Fibroblast of mammary gland (primary cell): ENCODE results near the gene ANO10.

Experiments used
- DNase-seq: peaks from one replicate; pipeline ENCODE4 v3.0.0-alpha.2; 2010; ENCODE audit warnings: low read depth
- H3K4me3 ChIP-seq: 2 replicates; pipeline ENCODE4 v1.5.1; 2011; ENCODE audit warnings: low read depth, mild to moderate bottlenecking, low read length, moderate library complexity; ENCODE audit not compliant: control insufficient read depth
- TF ChIP-seq, protein P1 (sequence below): conservative IDR thresholded peaks from 2 replicates; pipeline ENCODE4 v1.5.1; 2011; ENCODE audit warnings: low read depth, low read length, inconsistent platforms; ENCODE audit not compliant: control insufficient read depth, insufficient read depth

ANO10 gene

GRCh38 chr3:43540624-43541023, 81.2 kb downstream of the ANO10 start:
- H3K4me3 ChIP-seq: no peak overlapping the region
- peak; percentile 17 for DNase-seq
- TF ChIP-seq, protein P1, sequence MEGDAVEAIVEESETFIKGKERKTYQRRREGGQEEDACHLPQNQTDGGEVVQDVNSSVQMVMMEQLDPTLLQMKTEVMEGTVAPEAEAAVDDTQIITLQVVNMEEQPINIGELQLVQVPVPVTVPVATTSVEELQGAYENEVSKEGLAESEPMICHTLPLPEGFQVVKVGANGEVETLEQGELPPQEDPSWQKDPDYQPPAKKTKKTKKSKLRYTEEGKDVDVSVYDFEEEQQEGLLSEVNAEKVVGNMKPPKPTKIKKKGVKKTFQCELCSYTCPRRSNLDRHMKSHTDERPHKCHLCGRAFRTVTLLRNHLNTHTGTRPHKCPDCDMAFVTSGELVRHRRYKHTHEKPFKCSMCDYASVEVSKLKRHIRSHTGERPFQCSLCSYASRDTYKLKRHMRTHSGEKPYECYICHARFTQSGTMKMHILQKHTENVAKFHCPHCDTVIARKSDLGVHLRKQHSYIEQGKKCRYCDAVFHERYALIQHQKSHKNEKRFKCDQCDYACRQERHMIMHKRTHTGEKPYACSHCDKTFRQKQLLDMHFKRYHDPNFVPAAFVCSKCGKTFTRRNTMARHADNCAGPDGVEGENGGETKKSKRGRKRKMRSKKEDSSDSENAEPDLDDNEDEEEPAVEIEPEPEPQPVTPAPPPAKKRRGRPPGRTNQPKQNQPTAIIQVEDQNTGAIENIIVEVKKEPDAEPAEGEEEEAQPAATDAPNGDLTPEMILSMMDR: no peak

- TF ChIP-seq, protein P1: no peak
- no peak overlapping the region for H3K4me3 ChIP-seq
- DNase-seq: no peak
Measured at GRCh38 chr3:43539321-43539720, 82.5 kb downstream of the ANO10 start.

- TF ChIP-seq, protein P1: no peak
- H3K4me3 ChIP-seq: no peak overlapping the region
- DNase-seq: no peak
Measured at GRCh38 chr3:43537225-43537624, 84.6 kb downstream of the ANO10 start.

GRCh38 chr3:43534675-43535074, 87.1 kb downstream of the ANO10 start:
- no peak for DNase-seq
- TF ChIP-seq, protein P1: no peak
- H3K4me3 ChIP-seq: no peak overlapping the region

DNA sequence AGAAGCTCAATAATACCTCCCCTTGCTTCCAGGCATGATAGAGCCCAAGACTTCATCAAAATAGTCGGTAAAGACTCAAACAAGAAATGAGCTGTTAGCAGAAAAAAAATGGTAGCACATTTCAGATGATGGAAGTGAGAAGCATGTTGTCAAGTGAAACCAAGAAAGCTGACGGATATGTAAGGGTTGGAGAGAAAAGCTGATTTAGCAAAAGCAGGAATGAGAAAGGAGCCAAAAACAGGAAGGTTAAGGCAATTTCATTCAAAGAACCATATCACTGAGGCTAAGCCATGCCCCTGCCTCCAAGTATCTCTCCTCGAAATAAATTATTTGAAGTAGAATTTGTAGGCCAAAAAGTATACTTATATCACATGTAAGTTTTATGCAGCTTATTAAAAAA, 88.8 kb downstream of the ANO10 start:
- TF ChIP-seq, protein P1: no peak
- no peak for DNase-seq
- no peak overlapping the region for H3K4me3 ChIP-seq

DNA sequence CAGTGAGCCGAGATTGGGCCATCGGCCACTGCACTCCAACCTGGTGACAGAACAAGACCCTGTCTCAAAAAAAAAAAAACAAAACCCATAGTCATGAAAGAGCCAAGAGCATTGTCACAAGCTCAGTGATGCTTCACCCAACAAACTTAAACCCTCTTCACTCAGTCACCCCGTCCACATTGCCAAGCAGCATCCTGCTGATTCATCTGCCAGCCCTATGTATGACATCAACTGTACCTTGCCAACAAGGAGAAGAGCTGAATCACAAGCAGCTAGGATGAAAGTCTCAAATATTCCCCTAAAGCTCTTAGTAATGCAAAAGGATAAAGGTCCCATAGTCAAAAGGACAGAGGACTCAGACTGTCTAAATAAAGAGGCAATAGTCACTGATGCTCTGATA, 90.0 kb downstream of the ANO10 start:
- peak; percentile 82 for DNase-seq
- H3K4me3 ChIP-seq: no peak overlapping the region
- TF ChIP-seq, protein P1: no peak

DNA sequence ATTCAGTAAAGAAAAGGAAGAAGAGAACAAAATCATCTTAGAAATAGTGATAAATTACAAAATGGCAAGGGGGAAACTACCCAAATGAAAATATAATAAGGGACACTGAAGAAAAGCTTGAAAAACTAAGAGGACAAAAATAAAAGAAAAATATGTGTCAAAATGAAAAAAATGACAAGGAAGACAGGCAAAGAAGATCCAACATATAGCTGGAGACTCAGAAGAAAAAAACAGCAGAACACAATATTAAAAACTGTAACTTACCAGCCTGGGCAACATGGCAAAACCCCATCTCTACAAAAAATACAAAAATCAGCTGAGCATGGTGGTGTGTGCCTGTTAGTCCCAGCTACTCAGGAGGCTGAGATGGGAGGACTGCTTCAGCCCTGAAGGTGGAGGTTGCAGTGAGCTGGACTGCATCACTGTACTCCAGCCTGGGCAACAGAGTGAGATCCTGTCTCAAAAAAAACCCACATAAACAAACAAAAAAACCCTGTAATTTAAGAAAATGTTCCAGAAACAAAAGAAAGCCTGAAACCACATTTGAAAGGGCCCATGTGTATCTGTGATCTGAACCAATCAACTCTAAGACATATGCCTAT, 93.2 kb downstream of the ANO10 start:
- H3K4me3 ChIP-seq: no peak overlapping the region
- TF ChIP-seq, protein P1: no peak
- no peak for DNase-seq
